Sigmoid colon (tissue), 4 donors: ENCODE results near the gene LRRC7.
"Not testable (repeated sequence)": the region's sequence is repeated elsewhere in the genome, so short reads cannot be mapped to it uniquely, and the experiment has no call there.

Source experiments
- POLR2A ChIP-seq, 2 donors: fragments of 450-650 bp; IDR thresholded peaks; one replicate each; pipeline ENCODE4 v1.6.1; 2016; ENCODE audit warnings: antibody characterized with exemption in 2 of 2, mild to moderate bottlenecking in 2 of 2, moderate library complexity in 2 of 2
- POLR2AphosphoS5 ChIP-seq, 4 donors: sonication (generic); formaldehyde crosslinking; IDR thresholded peaks; one replicate each; pipeline ENCODE4 v1.6.1; 2017; ENCODE audit warnings: antibody characterized with exemption in 4 of 4

DNA sequence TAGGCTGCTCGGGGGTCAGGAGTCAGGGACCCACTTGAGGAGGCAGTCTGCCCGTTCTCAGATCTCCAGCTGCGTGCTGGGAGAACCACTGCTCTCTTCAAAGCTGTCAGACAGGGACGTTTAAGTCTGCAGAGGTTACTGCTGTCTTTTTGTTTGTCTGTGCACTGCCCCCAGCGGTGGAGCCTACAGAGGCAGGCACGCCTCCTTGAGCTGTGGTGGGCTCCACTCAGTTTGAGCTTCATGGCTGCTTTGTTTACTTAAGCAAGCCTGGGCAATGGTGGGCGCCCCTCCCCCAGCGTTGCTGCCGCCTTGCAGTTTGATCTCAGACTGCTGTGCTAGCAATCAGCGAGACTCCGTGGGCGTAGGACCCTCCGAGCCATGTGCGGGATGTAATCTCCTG, 360.5 kb downstream of the LRRC7 start:
- not testable (repeated sequence) for TF ChIP-seq POLR2A, POLR2AphosphoS5 (IDR thresholded peaks at IDR 0.05)
